DMS79 (cell line): ENCODE data around the gene PLCB4.

Experiments
- DNase-seq: peaks from one replicate; lab custom pipeline; 2025; lab: John Stamatoyannopoulos, UW

Gene PLCB4

GRCh38 chr20:9223296-9223695, 154.4 kb downstream of the PLCB4 start:
- DNase-seq, result no peak

GRCh38 chr20:9225879-9226278, 157.0 kb downstream of the PLCB4 start:
- DNase-seq, result no peak

GRCh38 chr20:9227896-9228615, 159.2 kb downstream of the PLCB4 start:
- no peak for DNase-seq

GRCh38 chr20:9228774-9229450, 160.0 kb downstream of the PLCB4 start:
- no peak for DNase-seq

GRCh38 chr20:9230406-9230805, 161.5 kb downstream of the PLCB4 start:
- DNase-seq, result no peak

GRCh38 chr20:9233804-9234203, 164.9 kb downstream of the PLCB4 start:
- DNase-seq, result no peak

- no peak for DNase-seq
These were observed 166.6 kb downstream of the PLCB4 start for GRCh38 chr20:9235518-9235917.

- no peak for DNase-seq
These were observed 167.6 kb downstream of the PLCB4 start for GRCh38 chr20:9236458-9236857.

GRCh38 chr20:9241232-9241692, 172.4 kb downstream of the PLCB4 start:
- no peak for DNase-seq

- DNase-seq, result no peak
These were observed 173.0 kb downstream of the PLCB4 start for GRCh38 chr20:9241721-9242427.

- no peak for DNase-seq
These were observed 175.1 kb downstream of the PLCB4 start for GRCh38 chr20:9243986-9244385.

GRCh38 chr20:9244811-9245210, 175.9 kb downstream of the PLCB4 start:
- no peak for DNase-seq

GRCh38 chr20:9246731-9247130, 177.8 kb downstream of the PLCB4 start:
- no peak for DNase-seq

- DNase-seq, result no peak
These were observed 181.6 kb downstream of the PLCB4 start for GRCh38 chr20:9250511-9250910.

GRCh38 chr20:9253006-9253539, 184.2 kb downstream of the PLCB4 start:
- no peak for DNase-seq

GRCh38 chr20:9255171-9255570, 186.3 kb downstream of the PLCB4 start:
- no peak for DNase-seq

GRCh38 chr20:9256393-9256792, 187.5 kb downstream of the PLCB4 start:
- no peak for DNase-seq

- no peak for DNase-seq
These were observed 190.0 kb downstream of the PLCB4 start for GRCh38 chr20:9258901-9259300.

- no peak for DNase-seq
These were observed 191.1 kb downstream of the PLCB4 start for GRCh38 chr20:9260027-9260426.

- no peak for DNase-seq
These were observed 192.9 kb downstream of the PLCB4 start for GRCh38 chr20:9261781-9262180.

GRCh38 chr20:9262653-9263194, 193.8 kb downstream of the PLCB4 start:
- no peak for DNase-seq

GRCh38 chr20:9269280-9269971, 200.5 kb downstream of the PLCB4 start:
- no peak for DNase-seq
